UCSD-AML1 (cell line): Measurements from ENCODE around the gene ZCCHC10.
"Not testable (repeated sequence)": the region's sequence is repeated elsewhere in the genome, so short reads cannot be mapped to it uniquely, and the experiment has no call there.

Source experiments
- DNase-seq: peaks from one replicate; lab custom pipeline; 2025; ENCODE audit not compliant: unreplicated experiment; lab: John Stamatoyannopoulos, UW

The ZCCHC10 gene

GRCh38 chr5:133046560-133046959, 20.2 kb upstream of the ZCCHC10 start:
- not testable (repeated sequence) for DNase-seq

- no peak for DNase-seq
These were observed 15.6 kb upstream of the ZCCHC10 start for GRCh38 chr5:133041910-133042309.

GRCh38 chr5:133041157-133041784, 14.9 kb upstream of the ZCCHC10 start:
- DNase-seq: no peak

- DNase-seq: not testable (repeated sequence)
These were observed 10.3 kb upstream of the ZCCHC10 start for GRCh38 chr5:133036677-133037076.

- DNase-seq: no peak
These were observed 8.9 kb upstream of the ZCCHC10 start for GRCh38 chr5:133035224-133035623.

- no peak for DNase-seq
These were observed 7.7 kb upstream of the ZCCHC10 start for GRCh38 chr5:133034064-133034463.

- DNase-seq: no peak
These were observed 6.7 kb upstream of the ZCCHC10 start for GRCh38 chr5:133032852-133033742.

- no peak for DNase-seq
These were observed 4.1 kb upstream of the ZCCHC10 start for GRCh38 chr5:133030343-133031005.

- no peak for DNase-seq
These were observed 3.1 kb upstream of the ZCCHC10 start for GRCh38 chr5:133029416-133029815.

GRCh38 chr5:133026664-133027153, 360 bp upstream of the ZCCHC10 start:
- DNase-seq: no peak

GRCh38 chr5:133019471-133019870, 6.9 kb downstream of the ZCCHC10 start:
- not testable (repeated sequence) for DNase-seq

- DNase-seq: no peak
These were observed 8.4 kb downstream of the ZCCHC10 start for GRCh38 chr5:133017964-133018363.

GRCh38 chr5:133015466-133015865, 10.9 kb downstream of the ZCCHC10 start:
- no peak for DNase-seq

GRCh38 chr5:133008455-133008854, 17.9 kb downstream of the ZCCHC10 start:
- DNase-seq: not testable (repeated sequence)

- DNase-seq: no peak
These were observed 19.7 kb downstream of the ZCCHC10 start for GRCh38 chr5:133006653-133007052.

- no peak for DNase-seq
These were observed 27.1 kb downstream of the ZCCHC10 start for GRCh38 chr5:132999246-132999645.

GRCh38 chr5:132998556-132998955, 27.8 kb downstream of the ZCCHC10 start:
- no peak for DNase-seq

GRCh38 chr5:132996307-132996706, 30.0 kb downstream of the ZCCHC10 start:
- no peak for DNase-seq

- DNase-seq: no peak
These were observed 38.6 kb downstream of the ZCCHC10 start for GRCh38 chr5:132987531-132988408.

- DNase-seq: not testable (repeated sequence)
These were observed 43.4 kb downstream of the ZCCHC10 start for GRCh38 chr5:132982971-132983370.

- no peak for DNase-seq
These were observed 45.1 kb downstream of the ZCCHC10 start for GRCh38 chr5:132981288-132981687.
